HEK293T (cell line): ENCODE data around the gene CSNK2A1.

ENCODE experiments used
- CTBP1 ChIP-seq: fragments of 450-650 bp; IDR thresholded peaks from 2 replicates; pipeline ENCODE4 v1.6.1; 2016; ENCODE audit warnings: borderline replicate concordance
- FOXM1 ChIP-seq: fragments of 450-650 bp; IDR thresholded peaks from 2 replicates; pipeline ENCODE4 v1.6.1; 2017; ENCODE audit warnings: mild to moderate bottlenecking, borderline replicate concordance
- PKNOX1 ChIP-seq: fragments of 450-650 bp; IDR thresholded peaks from 2 replicates; pipeline ENCODE4 v1.6.1; 2016
- SP1 ChIP-seq: fragments of 450-650 bp; IDR thresholded peaks from 2 replicates; pipeline ENCODE4 v1.6.1; 2017
- SUZ12 ChIP-seq: fragments of 450-650 bp; IDR thresholded peaks from 2 replicates; pipeline ENCODE4 v1.6.1; 2016; ENCODE audit warnings: mild to moderate bottlenecking
- TARDBP ChIP-seq: fragments of 450-650 bp; IDR thresholded peaks from 2 replicates; pipeline ENCODE4 v1.6.1; 2016
- ZNF384 ChIP-seq: fragments of 450-650 bp; IDR thresholded peaks from 2 replicates; pipeline ENCODE4 v1.6.1; 2016

- TF ChIP-seq PKNOX1 = no peak
- no peak for TF ChIP-seq SP1
- no peak for TF ChIP-seq ZNF384
- no peak for TF ChIP-seq CTBP1
- TF ChIP-seq FOXM1 = no peak
- TF ChIP-seq TARDBP = no peak
- TF ChIP-seq SUZ12 = no peak
Observed at GRCh38 chr20:588932-589672, 45.5 kb upstream of the CSNK2A1 start.
